Measurements from ENCODE around the gene FADS1.

Gene FADS1

GRCh38 chr11:61816736-61817455 lies at the start of gene FADS1:
Gene FADS1 (minus strand): TSS chr11:61817003. CDS start chr11:61816929, 74 bp downstream.
- Histone ChIP-seq H3K4me1 (ENCODE audit: control insufficient read depth, insufficient read depth, low read length, unreplicated experiment) (peaks cover 32% of the 10 kb centered on the region), H3K27ac (ENCODE audit: low read depth, low read length) (peak within 1 kb of the TSS; percentile 77), H3K36me3 (ENCODE audit: insufficient read depth, low read length) (0 out of 2 replicates have a peak, but pooled peaks cover 21% of the 10 kb centered on the region), H2AFZ (ENCODE audit: low read length, unreplicated experiment) (peak within 1 kb of the TSS; percentile 85), H3K4me3 (ENCODE audit: low read depth, low read length) (peak within 1 kb of the TSS; percentile 89), H3K27me3 (ENCODE audit: insufficient read depth, low read length) (no peaks in the 10 kb centered on the region), H3K79me2 (ENCODE audit: control insufficient read depth, insufficient read depth, low read length, unreplicated experiment) (peaks cover 12% of the 10 kb centered on the region)

GRCh38 chr11:61866231-61866957 lies 49.6 kb upstream of the FADS1 start:
- Histone ChIP-seq H2AFZ (ENCODE audit: low read length, unreplicated experiment) (no peak overlapping the region), H3K4me3 (ENCODE audit: low read depth, low read length) (no peak overlapping the region), H3K27ac (ENCODE audit: low read depth, low read length) (no peak overlapping the region), H3K79me2 (ENCODE audit: control insufficient read depth, insufficient read depth, low read length, unreplicated experiment) (no peaks in the 10 kb centered on the region), H3K27me3 (ENCODE audit: insufficient read depth, low read length) (no peaks in the 10 kb centered on the region), H3K4me1 (ENCODE audit: control insufficient read depth, insufficient read depth, low read length, unreplicated experiment) (peaks cover 11% of the 10 kb centered on the region), H3K36me3 (ENCODE audit: insufficient read depth, low read length) (no peaks in the 10 kb centered on the region)

DNA sequence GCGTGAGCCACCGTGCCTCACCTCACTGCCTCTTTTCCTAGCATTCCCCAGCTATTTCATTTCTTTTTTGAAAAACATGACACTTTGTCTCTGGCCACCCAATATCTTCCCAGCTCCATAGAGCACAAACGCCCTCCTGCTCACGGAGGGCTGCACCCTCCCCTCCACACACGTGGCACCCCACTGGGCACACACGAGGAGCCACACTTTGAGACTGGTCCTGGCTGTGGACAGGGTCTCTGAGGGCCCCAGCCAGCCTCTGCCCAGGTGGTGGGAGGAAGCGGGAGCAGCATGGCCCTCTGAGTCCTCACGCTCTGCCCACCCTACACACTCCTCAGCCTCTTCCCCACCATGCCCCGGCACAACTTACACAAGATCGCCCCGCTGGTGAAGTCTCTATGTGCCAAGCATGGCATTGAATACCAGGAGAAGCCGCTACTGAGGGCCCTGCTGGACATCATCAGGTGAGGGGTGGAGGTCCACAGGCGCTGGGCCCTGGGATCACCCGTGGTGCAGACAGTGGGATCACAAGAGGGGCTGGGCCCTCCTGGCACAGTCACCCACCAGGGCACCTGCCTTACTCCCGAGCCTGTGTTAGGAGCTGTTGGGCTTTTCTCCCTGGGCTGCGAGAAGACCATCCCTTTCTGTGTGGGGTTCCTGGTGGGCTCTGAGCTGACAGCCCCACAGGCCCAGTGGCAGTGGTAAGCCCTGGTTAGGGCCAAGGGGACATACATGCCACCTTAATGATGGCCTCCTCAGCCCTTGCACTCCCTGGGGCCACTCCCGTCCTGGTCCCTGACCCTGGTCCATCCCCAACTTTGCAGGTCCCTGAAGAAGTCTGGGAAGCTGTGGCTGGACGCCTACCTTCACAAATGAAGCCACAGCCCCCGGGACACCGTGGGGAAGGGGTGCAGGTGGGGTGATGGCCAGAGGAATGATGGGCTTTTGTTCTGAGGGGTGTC lies 48.3 kb upstream of the FADS1 start:
- H3K79me2 ChIP-seq (ENCODE audit: control insufficient read depth, insufficient read depth, low read length, unreplicated experiment) = no peaks in the 10 kb centered on the region
- no peak overlapping the region for H2AFZ ChIP-seq (ENCODE audit: low read length, unreplicated experiment)
- no peak overlapping the region for H3K4me3 ChIP-seq (ENCODE audit: low read depth, low read length)
- H3K27me3 ChIP-seq (ENCODE audit: insufficient read depth, low read length) = no peaks in the 10 kb centered on the region
- H3K27ac ChIP-seq (ENCODE audit: low read depth, low read length) = no peak overlapping the region
- no peaks in the 10 kb centered on the region for H3K4me1 ChIP-seq (ENCODE audit: control insufficient read depth, insufficient read depth, low read length, unreplicated experiment)
- no peaks in the 10 kb centered on the region for H3K36me3 ChIP-seq (ENCODE audit: insufficient read depth, low read length)

GRCh38 chr11:61863548-61864081 lies 46.8 kb upstream of the FADS1 start:
- H3K27me3 ChIP-seq (ENCODE audit: insufficient read depth, low read length) = no peaks in the 10 kb centered on the region
- H3K27ac ChIP-seq (ENCODE audit: low read depth, low read length) = no peak overlapping the region
- no peaks in the 10 kb centered on the region for H3K36me3 ChIP-seq (ENCODE audit: insufficient read depth, low read length)
- no peak overlapping the region for H2AFZ ChIP-seq (ENCODE audit: low read length, unreplicated experiment)
- no peaks in the 10 kb centered on the region for H3K4me1 ChIP-seq (ENCODE audit: control insufficient read depth, insufficient read depth, low read length, unreplicated experiment)
- no peaks in the 10 kb centered on the region for H3K79me2 ChIP-seq (ENCODE audit: control insufficient read depth, insufficient read depth, low read length, unreplicated experiment)
- H3K4me3 ChIP-seq (ENCODE audit: low read depth, low read length) = no peak overlapping the region

- H3K36me3 ChIP-seq (ENCODE audit: insufficient read depth, low read length) = no peaks in the 10 kb centered on the region
- no peak overlapping the region for H2AFZ ChIP-seq (ENCODE audit: low read length, unreplicated experiment)
- H3K79me2 ChIP-seq (ENCODE audit: control insufficient read depth, insufficient read depth, low read length, unreplicated experiment) = no peaks in the 10 kb centered on the region
- no peaks in the 10 kb centered on the region for H3K4me1 ChIP-seq (ENCODE audit: control insufficient read depth, insufficient read depth, low read length, unreplicated experiment)
- no peak overlapping the region for H3K27ac ChIP-seq (ENCODE audit: low read depth, low read length)
- H3K27me3 ChIP-seq (ENCODE audit: insufficient read depth, low read length) = no peaks in the 10 kb centered on the region
- no peak overlapping the region for H3K4me3 ChIP-seq (ENCODE audit: low read depth, low read length)
Measured at GRCh38 chr11:61862714-61863547, 46.1 kb upstream of the FADS1 start.

DNA sequence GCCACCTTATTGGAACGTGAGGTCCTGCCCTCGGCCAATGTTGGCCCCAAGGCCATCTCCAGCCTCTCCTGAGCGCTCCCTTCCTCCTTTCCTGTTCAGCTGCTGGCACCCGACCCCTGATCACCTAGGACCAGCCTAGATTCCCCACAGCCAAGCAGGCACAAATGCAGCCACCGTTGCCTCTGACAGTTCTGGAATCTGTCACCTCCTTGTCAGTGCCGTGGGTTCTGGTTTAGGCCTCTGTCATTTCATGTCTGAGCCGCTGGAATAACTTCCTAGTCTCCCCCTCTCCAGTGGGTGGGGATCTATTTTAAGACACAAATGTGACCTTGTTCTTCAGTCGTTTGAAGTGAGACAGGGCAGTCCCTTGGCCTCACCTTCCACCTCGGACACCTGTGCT lies 44.8 kb upstream of the FADS1 start:
- Histone ChIP-seq H2AFZ (ENCODE audit: low read length, unreplicated experiment) (no peak overlapping the region), H3K36me3 (ENCODE audit: insufficient read depth, low read length) (no peaks in the 10 kb centered on the region), H3K27me3 (ENCODE audit: insufficient read depth, low read length) (no peaks in the 10 kb centered on the region), H3K79me2 (ENCODE audit: control insufficient read depth, insufficient read depth, low read length, unreplicated experiment) (no peaks in the 10 kb centered on the region), H3K4me1 (ENCODE audit: control insufficient read depth, insufficient read depth, low read length, unreplicated experiment) (no peaks in the 10 kb centered on the region), H3K27ac (ENCODE audit: low read depth, low read length) (no peak overlapping the region), H3K4me3 (ENCODE audit: low read depth, low read length) (no peak overlapping the region)

- no peaks in the 10 kb centered on the region for H3K36me3 ChIP-seq (ENCODE audit: insufficient read depth, low read length)
- no peak overlapping the region for H2AFZ ChIP-seq (ENCODE audit: low read length, unreplicated experiment)
- no peaks in the 10 kb centered on the region for H3K27me3 ChIP-seq (ENCODE audit: insufficient read depth, low read length)
Measured at GRCh38 chr11:61860054-61860903, 43.5 kb upstream of the FADS1 start.

GRCh38 chr11:61855939-61856680 lies 39.3 kb upstream of the FADS1 start:
- H3K4me1 ChIP-seq (ENCODE audit: control insufficient read depth, insufficient read depth, low read length, unreplicated experiment) = no peaks in the 10 kb centered on the region
- H3K4me3 ChIP-seq (ENCODE audit: low read depth, low read length) = no peak overlapping the region
- H2AFZ ChIP-seq (ENCODE audit: low read length, unreplicated experiment) = no peak overlapping the region
- H3K27ac ChIP-seq (ENCODE audit: low read depth, low read length) = no peak overlapping the region
- H3K36me3 ChIP-seq (ENCODE audit: insufficient read depth, low read length) = no peaks in the 10 kb centered on the region
- no peaks in the 10 kb centered on the region for H3K27me3 ChIP-seq (ENCODE audit: insufficient read depth, low read length)
- no peaks in the 10 kb centered on the region for H3K79me2 ChIP-seq (ENCODE audit: control insufficient read depth, insufficient read depth, low read length, unreplicated experiment)

More at GRCh38 chr11:61860054-61860903, 43.5 kb upstream of the FADS1 start:
- Histone ChIP-seq H3K4me1 (ENCODE audit: control insufficient read depth, insufficient read depth, low read length, unreplicated experiment) (no peaks in the 10 kb centered on the region), H3K4me3 (ENCODE audit: low read depth, low read length) (no peak overlapping the region), H3K27ac (ENCODE audit: low read depth, low read length) (no peak overlapping the region), H3K79me2 (ENCODE audit: control insufficient read depth, insufficient read depth, low read length, unreplicated experiment) (no peaks in the 10 kb centered on the region)
